Activated CD4-positive, CD25-positive, alpha-beta regulatory T cell treated with anti-CD3 and anti-CD28 coated beads, Interleukin-2, amount 50 U/mL, for 16 hours (primary cell): ENCODE measurements around the gene SLC41A3.
"Not testable (repeated sequence)": the region's sequence is repeated elsewhere in the genome, so short reads cannot be mapped to it uniquely, and the experiment has no call there.

ENCODE experiments used
- DNase-seq: peaks from one replicate; pipeline ENCODE4 v3.0.0-alpha.2; 2020; ENCODE audit warnings: low read depth, low spot score

Gene SLC41A3

GRCh38 chr3:126082362-126083137 is 1.4 kb downstream of the SLC41A3 start:
- DNase-seq = no peak

DNA sequence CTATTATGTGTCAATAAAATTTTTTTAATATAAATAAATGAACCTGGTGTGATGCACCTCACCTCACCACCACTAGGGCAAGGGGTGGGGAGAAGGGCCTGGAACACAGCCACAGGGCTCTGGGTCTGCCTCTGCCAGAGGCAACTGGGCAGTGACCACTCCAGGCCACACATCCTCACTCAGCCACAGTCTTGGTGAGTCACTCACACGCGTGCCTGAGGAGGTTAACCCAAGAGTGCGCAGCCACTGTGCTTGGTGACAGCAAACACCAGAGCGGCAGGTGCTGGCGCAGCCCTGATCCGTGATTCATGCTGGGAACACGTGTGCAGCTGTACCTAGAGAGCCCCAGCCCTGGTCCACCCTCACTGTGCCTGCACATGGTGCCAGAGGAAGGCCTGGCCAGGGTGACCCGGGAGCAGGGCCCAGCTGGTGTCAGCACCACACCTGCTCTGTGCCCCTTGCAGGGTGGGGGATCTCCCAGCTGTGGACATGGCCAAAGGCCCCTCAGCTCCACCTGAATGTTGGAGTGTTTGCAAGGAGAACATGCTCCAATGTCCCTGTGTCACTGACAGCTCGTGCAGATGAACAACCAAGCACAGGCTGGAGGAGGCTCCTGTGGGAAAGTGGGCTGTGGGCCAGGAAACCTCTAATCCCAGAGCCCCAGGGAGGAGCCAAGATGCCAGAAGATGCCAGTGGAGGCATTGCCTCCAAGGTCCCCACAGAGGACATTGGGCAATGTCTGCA is 2.1 kb downstream of the SLC41A3 start:
- no peak for DNase-seq

- no peak for DNase-seq
These were observed 3.0 kb downstream of the SLC41A3 start for GRCh38 chr3:126080970-126081369.

GRCh38 chr3:126078866-126079265 is 5.1 kb downstream of the SLC41A3 start:
- no peak for DNase-seq

DNA sequence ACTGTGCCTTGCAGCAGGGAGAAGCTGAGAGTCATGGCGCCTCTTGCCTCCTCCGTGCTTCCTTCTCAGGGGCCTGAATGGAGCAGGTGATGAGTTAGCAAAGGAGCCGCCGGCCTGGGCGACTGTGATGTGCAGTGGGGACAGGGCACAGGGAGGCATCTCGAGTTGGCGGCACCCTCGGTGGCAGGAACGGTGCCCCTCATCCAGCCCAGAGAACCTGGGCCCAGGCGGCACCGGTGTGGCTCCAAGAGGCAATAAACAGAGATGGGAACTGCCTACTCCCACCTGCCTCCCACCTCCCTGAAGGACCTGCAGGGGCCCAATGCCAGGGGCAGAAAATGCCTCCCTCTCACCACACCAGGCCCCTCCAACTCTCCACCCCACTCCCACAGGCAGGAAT is 6.2 kb downstream of the SLC41A3 start:
- no peak for DNase-seq

DNA sequence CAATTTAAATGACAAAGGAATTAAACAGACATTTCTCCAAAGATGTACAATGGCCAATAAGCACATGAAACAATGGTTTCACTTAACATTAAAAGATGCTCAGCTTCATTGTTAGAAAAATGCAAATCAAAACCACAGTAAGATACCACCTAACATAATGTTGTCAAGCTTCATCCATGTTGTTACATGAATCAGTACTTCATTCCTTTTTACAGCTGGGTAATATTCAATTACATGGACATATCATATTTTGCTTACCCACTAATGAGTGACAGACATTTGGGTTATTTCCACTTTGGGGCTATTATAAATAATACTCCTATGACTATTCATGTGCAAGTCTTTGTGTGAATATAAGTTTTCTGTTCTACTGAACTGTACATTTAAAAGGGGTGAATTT is 7.8 kb downstream of the SLC41A3 start:
- DNase-seq = no peak

DNA sequence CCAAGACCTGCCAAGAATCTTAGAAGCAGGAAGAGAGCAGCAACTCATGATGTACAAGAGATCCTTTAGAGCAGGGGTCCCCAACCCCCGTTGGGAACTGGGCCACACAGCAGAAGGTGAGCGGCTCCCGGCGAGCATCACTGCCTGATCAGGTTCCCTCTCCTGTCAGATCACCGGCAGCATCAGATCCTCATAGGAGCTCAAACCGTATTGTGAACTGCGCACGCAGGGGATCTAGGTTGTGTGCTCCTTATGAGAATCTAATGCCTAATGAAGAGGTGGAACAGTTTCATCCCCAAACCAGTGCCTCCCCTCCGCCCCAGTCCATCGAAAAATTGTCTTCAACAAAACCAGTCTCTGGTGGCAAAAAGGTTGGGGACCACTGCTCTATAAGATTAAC is 13.8 kb downstream of the SLC41A3 start:
- DNase-seq = no peak

DNA sequence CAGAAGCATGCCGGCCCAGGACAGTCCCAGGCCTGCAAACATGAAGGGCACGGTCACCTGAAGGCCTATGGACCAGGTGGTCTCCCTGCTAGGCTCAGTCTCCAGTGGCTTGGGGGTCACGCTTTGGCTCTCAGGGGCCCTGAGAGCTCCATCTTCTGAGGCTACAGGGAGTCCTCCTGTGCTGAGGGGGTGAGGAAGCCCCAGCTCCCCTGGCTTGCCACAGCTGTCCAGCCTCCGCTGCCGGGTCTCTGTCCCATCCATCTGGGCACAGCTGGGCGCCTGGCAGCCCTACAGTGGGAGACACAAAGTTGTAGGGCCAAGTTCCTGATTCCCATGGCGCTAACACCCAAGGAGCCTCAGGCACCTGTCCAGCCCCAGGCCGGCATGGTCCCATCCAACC is 16.0 kb downstream of the SLC41A3 start:
- DNase-seq = no peak

- not testable (repeated sequence) for DNase-seq
These were observed 17.2 kb downstream of the SLC41A3 start for GRCh38 chr3:126066676-126067075.

DNA sequence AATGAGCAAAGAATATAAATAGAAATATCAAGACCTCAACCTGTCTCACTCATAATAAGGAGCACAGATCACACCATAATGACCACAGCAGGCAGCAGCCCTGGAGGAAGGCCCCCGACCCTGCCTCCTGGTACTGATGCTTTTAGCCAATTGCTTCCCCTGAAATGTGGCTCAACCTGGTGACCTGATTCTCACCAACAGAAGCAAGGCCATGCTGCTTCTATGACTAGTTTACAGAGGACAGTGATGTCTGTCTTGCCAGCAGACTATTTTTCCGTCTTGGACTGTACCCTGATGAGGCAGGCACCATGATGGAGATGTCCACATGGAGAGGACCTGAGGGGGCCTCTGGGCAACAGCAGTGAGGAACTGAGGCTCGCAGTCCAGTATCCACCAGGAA is 18.0 kb downstream of the SLC41A3 start:
- DNase-seq = no peak

- DNase-seq = no peak
These were observed 19.2 kb downstream of the SLC41A3 start for GRCh38 chr3:126064627-126065258.

DNA sequence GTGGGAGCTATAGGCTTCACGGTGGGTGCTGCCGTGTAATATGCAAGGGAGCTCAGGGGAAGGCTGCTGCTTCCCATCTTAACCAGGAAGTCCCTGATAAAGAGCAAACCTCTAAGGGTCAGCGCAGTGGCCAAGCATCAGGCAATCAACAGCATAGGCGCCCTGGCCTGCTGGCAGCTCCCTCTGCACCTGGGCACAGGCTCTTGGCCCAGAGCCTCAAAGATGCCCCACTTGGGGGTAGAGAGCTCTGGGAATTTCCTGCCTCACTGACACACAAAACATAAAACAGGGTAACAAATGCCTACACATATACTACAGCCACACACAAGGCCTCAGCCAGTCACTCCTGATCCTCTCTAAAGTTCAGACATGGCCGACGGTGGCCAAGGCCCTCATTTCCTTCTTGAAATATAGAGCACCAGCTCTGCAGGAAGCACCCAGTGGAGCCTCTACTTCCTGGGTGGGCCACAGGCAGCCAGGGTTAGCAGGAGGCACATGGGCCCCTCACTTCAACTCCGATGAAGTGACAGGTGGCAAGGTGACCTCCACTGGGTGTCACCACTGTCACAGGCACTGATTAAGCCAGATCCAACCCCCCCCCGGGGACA is 20.5 kb downstream of the SLC41A3 start:
- DNase-seq = no peak

DNA sequence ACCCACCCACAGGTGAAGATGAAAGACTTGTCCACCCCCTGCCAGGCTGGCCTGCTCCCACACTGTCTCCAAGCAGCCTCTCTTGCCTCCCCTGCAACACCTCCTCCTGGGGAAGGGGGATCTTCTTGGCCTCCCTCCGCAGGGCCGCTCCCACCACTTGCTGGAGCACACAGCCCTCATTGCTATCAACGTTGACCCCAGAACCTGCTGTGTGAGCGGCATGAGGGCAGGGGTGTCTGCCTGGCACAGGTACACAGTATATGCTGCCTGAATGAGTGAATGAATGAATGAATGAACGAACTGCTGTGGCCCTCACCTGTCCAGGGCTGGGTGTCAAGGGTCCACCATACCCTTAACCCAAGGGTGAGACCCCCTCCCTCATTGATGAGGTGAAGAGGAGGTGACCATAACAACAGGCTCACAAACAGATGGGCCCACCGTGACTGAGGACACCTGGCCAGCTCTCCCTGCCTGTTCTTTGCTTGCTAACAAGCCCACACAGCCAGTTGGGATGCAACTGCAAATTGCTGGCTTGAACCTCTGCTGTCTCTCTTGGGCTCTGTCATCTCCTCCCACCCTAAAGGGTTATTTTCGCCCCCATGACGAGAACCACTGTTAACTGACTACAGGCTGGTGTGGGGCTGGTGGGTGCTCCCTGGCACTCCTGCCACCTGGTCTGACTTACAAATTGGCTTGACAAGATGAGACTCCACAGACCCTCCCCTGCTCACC is 22.5 kb downstream of the SLC41A3 start:
- no peak for DNase-seq

GRCh38 chr3:126060613-126061145 is 23.2 kb downstream of the SLC41A3 start:
- no peak for DNase-seq

GRCh38 chr3:126058666-126059065 is 25.3 kb downstream of the SLC41A3 start:
- no peak for DNase-seq

- DNase-seq = no peak
These were observed 26.0 kb downstream of the SLC41A3 start for GRCh38 chr3:126057936-126058335.

DNA sequence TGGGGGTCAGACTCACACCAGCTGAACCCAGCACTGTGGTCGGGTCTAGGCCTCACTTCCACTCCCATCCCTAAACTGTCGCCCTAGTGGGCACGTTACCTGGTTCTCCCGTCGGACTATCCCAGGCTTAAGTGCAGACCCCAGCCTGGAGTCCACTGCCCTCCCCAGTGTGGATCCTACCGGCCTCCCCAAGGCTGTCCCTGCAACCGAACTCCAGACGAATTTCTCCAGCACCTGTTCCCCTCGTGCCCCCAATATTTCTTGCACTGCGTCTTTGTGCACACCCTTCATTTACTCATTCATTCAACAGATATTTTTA is 26.5 kb downstream of the SLC41A3 start:
- DNase-seq = no peak

DNA sequence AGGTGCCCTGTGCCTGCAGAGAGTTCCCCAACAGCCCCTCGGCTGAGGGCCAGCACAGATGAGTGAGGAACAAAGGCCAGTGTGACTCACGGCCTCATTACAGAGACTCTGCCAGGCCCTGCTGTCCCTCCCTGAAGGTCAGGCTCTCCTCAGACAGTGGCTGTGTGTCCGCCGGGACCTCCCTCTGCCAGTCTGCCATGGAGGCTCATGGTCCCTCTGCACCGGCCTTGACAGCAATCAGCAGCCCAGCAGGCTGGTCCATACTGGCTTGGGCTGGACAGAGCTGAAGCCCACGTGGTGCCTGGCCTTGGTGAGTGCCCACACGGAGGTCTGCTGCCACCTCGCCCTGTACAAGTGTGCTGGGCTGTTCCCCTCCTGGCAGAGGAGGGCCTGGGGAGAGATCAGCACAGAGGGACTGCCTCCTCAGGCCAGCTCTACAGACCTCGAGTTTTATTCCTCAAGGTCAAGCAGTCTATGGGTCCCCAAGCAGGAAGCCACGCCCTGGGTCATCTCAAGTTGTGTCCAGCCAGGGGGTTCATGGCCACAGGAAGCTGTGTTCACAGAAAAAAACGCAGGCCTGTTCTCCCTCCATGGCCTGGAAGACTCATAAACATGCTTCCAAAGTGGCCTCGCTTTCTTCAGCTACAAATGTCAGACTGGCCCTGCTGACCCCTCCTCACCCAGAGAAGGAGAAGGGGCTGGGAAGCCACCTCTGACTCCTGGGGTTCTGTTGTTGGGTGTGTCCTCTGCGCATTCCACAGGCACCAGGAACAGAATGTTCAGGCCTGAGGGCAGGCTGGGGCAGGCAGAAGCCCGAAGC is 27.0 kb downstream of the SLC41A3 start:
- no peak for DNase-seq

DNA sequence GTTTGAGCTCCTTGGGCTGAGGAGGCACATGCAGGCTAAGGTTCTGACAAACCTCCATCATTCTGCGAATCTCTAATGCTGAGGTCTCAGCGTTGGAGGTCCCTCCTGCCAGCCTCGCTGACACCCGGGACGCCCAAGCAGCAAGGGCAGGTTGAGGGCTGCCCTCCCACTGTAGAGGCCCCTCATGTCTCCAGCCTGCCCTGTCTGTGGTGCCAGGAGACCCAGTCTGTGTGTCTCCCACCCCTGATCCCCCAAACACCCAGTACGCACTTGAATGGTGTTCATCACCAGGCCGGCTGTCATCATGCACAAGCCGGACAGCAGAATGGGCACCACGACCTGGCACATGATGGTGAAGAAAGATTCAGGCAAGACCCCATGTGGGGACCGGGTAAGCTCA is 27.8 kb downstream of the SLC41A3 start:
- no peak for DNase-seq

DNA sequence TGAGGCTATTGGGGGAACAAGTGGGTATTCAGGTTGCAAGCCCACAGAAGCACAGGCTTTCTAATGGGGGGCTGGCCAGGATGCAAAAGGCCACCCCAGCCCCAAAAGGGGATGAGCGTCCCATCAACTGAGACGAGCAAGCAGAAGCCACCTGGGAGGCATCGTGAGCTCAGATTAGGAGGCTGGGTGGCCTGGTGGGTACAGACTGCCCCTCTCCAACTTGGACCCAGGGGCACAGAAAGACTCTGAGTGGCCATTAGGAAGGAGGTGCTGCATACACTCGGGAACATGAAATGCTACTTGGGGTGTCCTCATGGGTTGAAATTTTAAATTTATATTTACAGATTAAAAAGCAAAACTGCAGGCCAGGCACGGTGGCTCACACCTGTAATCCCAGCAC is 29.1 kb downstream of the SLC41A3 start:
- DNase-seq = no peak
